Measurements from ENCODE around the gene PRMT2.

PRMT2 gene

GRCh38 chr21:46635324-46636180, at the start of gene PRMT2:
PRMT2 (plus strand) TSS chr21:46635674; CDS start chr21:46636952, 1,278 bp downstream.
- peak; percentile 92 to 98 for DNase-seq (ENCODE audit: low read depth in 1 of 2, low spot score in 1 of 2)

GRCh38 chr21:46594276-46594675, 41.2 kb upstream of the PRMT2 start:
- no peak for DNase-seq (ENCODE audit: low read depth in 1 of 2, low spot score in 1 of 2)

GRCh38 chr21:46596201-46596600, 39.3 kb upstream of the PRMT2 start:
- DNase-seq (ENCODE audit: low read depth in 1 of 2, low spot score in 1 of 2), result no peak

- DNase-seq (ENCODE audit: low read depth in 1 of 2, low spot score in 1 of 2), result no peak
Measured at GRCh38 chr21:46597031-46597430, 38.4 kb upstream of the PRMT2 start.

GRCh38 chr21:46597896-46598343, 37.6 kb upstream of the PRMT2 start:
- no peak for DNase-seq (ENCODE audit: low read depth in 1 of 2, low spot score in 1 of 2)

- DNase-seq (ENCODE audit: low read depth in 1 of 2, low spot score in 1 of 2), result no peak
Measured at GRCh38 chr21:46598581-46599572, 36.6 kb upstream of the PRMT2 start.

- no peak for DNase-seq (ENCODE audit: low read depth in 1 of 2, low spot score in 1 of 2)
Measured at GRCh38 chr21:46600305-46600704, 35.2 kb upstream of the PRMT2 start.

GRCh38 chr21:46600978-46601377, 34.5 kb upstream of the PRMT2 start:
- DNase-seq (ENCODE audit: low read depth in 1 of 2, low spot score in 1 of 2), result no peak

- DNase-seq (ENCODE audit: low read depth in 1 of 2, low spot score in 1 of 2), result no peak
Measured at GRCh38 chr21:46603228-46603627, 32.2 kb upstream of the PRMT2 start.

- no peak for DNase-seq (ENCODE audit: low read depth in 1 of 2, low spot score in 1 of 2)
Measured at GRCh38 chr21:46604329-46604974, 31.0 kb upstream of the PRMT2 start.

- no peak for DNase-seq (ENCODE audit: low read depth in 1 of 2, low spot score in 1 of 2)
Measured at GRCh38 chr21:46604975-46605766, 30.3 kb upstream of the PRMT2 start, which contains the start of gene S100B. S100B (minus strand) TSS chr21:46605082; CDS start chr21:46602415, 2,667 bp downstream.

GRCh38 chr21:46605767-46606426, 29.6 kb upstream of the PRMT2 start:
- peak in 1 of 2 donors; percentile 18 for DNase-seq (ENCODE audit: low read depth in 1 of 2, low spot score in 1 of 2)

- DNase-seq (ENCODE audit: low read depth in 1 of 2, low spot score in 1 of 2), result no peak
Measured at GRCh38 chr21:46606427-46606813, 29.1 kb upstream of the PRMT2 start.

- no peak for DNase-seq (ENCODE audit: low read depth in 1 of 2, low spot score in 1 of 2)
Measured at GRCh38 chr21:46607636-46608035, 27.8 kb upstream of the PRMT2 start.

GRCh38 chr21:46608672-46609111, 26.8 kb upstream of the PRMT2 start:
- no peak for DNase-seq (ENCODE audit: low read depth in 1 of 2, low spot score in 1 of 2)

- no peak for DNase-seq (ENCODE audit: low read depth in 1 of 2, low spot score in 1 of 2)
Measured at GRCh38 chr21:46610018-46610701, 25.3 kb upstream of the PRMT2 start.

- DNase-seq (ENCODE audit: low read depth in 1 of 2, low spot score in 1 of 2), result no peak
Measured at GRCh38 chr21:46613391-46613790, 22.1 kb upstream of the PRMT2 start.

GRCh38 chr21:46616050-46616449, 19.4 kb upstream of the PRMT2 start:
- DNase-seq (ENCODE audit: low read depth in 1 of 2, low spot score in 1 of 2), result no peak

GRCh38 chr21:46616656-46617055, 18.8 kb upstream of the PRMT2 start:
- DNase-seq (ENCODE audit: low read depth in 1 of 2, low spot score in 1 of 2), result no peak
